Measurements from ENCODE around the gene CLSTN2.

The CLSTN2 gene

DNA sequence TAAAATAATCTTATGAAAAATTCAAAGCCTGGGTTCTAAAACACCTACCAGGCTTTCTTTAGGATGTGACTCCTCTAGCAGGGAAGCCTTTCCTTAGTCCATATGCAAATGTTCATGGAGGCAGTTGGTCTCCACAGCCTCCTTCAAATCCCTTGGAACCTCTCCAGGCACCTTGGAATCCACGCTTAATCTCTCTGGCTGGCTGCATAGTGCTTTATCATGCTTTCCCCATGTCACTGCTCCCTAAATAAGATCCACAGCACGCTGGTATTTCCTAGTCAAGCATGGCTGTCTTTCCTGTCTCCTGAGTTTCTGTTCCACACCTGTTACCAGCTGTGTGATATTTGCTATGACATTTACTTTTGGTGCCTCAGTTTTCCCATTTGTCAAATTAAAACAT, 71.3 kb downstream of the CLSTN2 start:
- no peak for DNase-seq (ENCODE audit: low read depth in 3 of 3)

DNA sequence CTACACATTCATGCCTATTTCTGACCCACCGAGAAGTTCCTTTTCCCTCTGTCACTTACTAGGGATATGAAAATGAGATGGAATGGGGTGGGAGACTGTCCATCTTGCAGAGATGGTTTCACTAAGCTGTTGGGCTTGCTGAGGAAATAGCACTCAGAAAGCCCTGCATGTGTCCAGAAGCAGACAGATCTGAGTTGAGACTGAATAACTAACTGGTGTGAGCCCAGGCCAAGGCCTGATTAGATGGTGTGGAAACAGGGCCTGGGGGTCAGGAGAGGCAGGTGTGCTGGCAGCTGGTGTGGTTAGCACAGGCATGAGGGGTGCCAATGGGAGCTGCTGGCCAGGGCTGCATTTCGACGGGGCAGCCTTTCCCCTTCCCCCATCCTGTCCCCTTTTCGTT, 72.1 kb downstream of the CLSTN2 start:
- DNase-seq (ENCODE audit: low read depth in 3 of 3): no peak

DNA sequence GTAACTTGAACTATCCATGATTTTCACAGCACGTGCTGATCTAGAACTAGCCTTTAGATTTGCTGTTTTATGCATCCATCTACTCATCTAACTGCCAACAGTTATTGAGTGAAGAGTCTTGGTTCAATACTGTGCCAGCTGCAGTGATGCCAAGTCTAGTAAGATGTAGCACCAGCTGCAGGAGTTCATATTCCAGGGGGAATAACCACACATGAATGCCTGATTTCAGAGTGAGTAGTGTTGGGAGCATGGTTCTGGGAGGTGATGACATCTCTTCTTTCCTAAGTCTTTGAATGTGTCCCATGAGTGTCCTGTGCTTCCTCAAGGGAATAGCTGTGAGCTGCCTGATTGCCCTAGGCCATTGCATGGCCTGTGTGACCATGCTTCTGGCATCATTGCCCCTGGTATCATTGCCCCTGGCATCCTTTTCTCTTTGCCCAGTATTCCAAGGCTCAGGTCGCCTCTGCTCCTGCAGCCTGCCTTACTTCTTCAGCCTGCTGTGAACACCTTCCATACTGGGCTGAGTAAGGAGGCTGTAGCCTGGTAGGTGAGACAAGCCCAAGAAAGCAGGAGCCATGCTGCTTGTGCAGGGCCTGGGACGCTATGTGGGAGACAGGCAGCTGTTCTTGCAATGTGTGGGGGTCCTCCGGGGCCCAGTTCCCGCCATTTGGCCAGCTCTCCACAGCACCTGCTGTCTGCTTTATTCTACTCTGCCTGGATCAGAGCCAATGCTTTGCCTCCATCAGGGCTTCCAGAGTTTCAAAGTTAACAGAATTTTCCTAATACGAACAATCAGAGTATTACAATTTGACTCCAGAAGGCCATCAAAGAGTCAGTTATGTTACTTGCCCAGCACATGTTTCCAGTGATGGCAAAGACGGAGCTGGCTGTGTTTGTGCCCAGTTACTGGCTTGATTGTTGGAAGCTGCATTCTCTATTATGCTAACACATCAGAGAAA, 73.2 kb downstream of the CLSTN2 start:
- DNase-seq (ENCODE audit: low read depth in 3 of 3): no peak

DNA sequence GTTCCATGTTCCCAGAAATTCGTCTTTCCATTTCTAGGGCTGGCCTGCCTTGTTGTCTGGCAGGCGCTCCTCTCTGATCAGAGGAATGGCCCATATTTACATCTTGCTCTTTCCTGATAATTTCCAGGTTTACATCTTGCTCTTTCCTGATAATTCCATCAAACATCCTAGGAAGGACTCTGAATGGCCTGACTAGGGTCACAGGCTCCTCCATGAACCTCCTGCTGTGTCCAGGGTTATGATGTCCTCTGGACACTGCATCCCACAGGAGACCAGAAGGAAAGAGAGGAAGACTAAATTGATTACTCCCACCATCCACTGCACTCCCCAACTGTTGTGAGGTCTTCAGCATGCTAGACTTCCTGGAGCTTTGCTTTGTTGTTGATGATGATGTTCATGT, 75.4 kb downstream of the CLSTN2 start:
- no peak for DNase-seq (ENCODE audit: low read depth in 3 of 3)

DNA sequence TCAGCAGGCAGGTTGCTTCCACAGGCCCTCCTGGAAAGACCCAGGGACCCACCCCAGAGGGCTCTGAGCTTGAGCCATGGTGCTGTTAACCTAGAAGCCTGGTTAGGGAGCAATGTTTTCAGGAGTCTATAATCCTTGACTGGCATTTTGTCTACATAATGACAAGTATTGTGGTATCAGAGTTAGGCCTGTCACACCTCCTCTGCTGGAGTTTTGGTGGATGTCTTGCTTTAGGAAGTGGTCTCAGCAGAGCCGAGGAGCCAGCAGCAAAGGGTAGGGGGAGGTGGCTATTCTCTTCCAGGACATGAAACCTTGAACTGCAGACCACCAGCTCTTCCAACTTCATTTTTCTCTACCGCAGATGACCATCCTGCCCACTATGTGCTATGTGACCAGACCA, 76.1 kb downstream of the CLSTN2 start:
- DNase-seq (ENCODE audit: low read depth in 3 of 3): no peak

DNA sequence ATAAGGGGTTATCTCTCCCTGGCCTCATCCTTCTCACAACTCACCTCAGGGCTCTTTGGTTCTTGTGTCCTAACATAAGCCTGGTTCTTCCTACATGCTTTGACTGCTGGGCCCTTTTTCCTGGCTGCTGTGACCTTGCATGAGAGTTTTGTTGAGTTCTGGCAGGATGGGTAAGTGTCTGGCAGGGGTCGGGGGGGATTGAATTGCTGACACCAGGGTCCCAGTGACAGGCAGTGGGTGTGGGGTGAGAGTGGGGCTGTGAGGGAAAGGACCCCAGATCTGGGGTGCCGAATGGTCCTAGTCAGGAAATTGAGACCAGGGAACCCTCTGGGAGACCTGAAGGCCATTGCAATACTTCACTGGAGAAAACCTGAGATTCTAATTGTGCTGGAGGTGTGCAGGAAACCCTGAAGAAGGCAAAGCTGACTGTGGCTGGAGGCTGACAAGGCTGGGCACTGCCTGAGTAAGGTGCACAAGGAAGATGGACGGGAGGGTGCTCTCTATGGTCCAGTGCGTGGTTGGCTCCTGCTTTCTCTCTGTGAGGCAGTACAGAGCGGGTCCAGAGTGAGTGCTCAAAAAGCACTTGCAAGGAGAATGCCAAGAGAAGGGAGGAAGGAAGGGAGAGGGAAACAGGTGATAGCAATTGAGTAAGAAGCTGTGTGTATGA, 76.8 kb downstream of the CLSTN2 start:
- no peak for DNase-seq (ENCODE audit: low read depth in 3 of 3)

DNA sequence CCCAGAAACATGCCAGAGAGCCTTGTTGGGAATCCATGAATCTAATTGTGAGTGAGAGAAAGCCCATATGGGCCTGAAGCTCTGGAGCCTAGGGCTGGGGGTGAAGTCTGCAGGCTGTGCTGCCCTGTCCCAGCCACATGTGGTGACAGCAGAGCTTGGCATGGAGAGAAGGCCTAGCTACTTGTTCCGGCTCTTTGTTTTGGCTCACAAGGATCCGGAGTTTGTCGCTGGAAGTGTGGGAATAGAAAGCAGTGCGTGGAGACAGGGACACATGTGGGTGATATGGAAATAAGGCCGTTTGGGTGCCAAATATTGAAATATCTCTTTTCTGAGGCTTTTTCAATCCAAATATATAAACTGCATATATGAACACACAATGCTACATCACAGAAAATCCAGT, 78.2 kb downstream of the CLSTN2 start:
- no peak for DNase-seq (ENCODE audit: low read depth in 3 of 3)

DNA sequence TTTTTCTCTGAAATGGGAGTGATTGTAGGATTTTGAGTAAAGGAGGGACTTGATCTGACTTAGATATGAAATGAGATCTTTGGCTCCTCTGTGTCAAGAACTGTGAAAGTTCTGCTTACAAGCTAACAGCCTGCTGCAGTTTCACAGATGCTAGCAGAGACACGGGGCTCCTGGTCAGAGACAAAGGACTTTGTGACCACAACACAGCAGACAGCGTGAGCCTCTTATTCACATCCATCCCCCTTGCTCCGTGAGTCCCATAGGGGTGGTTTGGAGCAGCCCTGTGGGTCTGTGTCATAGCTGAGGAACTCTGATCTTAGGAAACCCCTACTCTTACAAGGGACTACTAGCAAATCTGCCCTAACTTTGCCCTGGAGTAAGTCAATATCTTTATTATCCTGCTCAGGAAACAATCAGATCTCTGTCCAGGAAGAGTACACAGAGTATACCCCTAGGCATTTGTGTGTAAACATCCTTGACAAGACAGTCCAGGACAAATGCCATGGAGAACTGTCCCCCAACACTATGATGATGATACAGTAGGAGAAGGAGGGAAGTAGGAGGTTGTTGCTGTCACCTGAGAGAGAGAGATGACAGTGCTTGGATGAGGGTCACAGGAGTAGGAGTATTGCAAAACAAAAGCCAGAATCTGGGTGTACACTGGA, 80.0 kb downstream of the CLSTN2 start:
- no peak for DNase-seq (ENCODE audit: low read depth in 3 of 3)

DNA sequence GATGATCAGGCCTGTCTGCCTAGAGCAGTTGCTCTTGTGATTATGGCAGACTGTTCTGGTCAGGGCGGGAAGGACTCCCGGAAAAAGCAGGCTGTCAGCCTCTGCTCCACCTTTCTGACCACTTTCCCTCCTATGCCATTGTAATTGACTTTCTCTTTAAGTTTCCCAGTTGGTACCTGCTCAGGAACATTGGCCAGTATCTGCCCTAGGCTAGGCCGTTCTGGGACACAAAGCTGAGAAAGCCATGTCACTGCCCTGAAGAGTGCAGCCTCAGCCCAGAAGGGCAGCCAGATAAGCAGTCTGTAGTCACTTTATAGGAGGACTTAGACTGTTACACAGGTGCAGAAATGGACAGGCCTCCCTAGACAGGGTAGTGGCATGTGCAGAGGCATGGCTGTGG, 80.8 kb downstream of the CLSTN2 start:
- DNase-seq (ENCODE audit: low read depth in 3 of 3): no peak

DNA sequence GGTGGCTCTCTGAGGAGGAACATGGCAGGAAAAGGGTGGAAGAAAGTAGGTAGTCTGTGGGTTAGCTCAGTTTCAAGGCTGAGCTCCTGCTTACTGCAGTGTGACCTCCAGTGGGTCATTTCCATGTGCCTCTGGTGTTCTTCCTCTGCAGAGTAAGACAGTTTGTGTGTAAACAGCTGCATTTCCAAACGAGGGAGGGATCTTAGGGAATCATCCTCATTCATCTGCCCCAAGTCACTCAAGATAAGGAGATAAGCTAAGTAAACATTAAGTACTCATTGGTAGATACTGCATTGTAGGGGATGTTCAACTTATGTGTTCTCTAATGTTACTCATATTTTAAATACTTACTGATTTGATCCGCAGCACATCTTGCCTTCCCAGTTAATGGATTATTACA, 83.6 kb downstream of the CLSTN2 start:
- DNase-seq (ENCODE audit: low read depth in 3 of 3): no peak

DNA sequence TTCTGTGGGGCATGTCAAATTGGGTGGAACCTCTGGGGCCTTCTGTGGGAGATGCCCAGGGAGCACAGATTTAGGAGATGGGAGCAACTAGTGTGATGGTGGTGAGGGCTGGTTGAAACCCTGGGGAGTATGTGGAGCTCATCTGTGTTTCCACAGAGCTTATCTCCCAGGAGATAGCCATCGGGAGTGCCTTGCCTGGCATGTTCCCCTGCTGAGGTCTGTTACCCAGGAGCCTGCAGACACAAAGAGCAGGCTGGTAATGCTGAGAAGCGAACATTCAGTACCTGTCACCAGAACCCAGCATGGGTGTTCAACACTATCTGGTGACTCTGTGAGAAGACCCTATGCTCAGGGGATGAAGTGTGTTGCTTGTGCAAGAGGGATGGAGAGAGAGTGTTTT, 85.0 kb downstream of the CLSTN2 start:
- no peak for DNase-seq (ENCODE audit: low read depth in 3 of 3)

DNA sequence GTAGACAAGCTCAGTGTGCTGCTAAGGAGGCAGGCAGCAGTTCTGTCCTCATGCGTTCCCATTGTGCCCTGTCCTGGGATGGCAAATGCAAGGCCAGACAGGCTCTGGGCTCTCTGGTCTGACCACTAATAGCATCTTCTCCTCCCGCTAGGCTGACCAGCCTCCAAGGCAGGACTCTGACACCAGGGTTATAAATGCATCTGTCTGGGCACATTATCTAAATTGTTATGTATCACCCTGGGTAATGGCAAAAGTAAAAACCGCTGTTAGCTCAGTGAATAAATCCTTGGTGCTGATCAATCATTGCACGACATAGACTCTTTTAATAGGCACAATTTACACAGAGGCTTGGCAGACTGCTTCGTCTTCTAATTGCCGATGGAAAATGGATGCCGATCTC, 85.6 kb downstream of the CLSTN2 start:
- no peak for DNase-seq (ENCODE audit: low read depth in 3 of 3)

DNA sequence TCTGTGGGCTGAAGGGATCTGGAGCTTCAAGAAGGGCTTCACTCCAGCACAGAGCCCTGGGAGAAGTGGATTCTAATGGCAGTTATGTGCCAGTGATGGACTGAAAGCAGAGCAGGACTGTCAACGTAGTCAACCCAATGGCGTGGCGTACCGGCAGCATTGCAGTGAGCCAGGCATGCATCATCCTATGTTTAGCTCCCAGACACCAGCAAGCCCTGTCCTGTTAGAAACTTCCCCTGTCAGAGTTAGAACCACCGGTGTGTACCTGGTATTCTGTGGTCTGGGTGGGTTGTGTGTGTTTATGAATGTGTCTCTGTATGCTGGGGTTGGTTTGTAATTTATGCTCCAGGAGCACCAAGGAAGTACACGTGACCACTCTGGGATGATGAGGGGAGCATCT, 86.3 kb downstream of the CLSTN2 start:
- DNase-seq (ENCODE audit: low read depth in 3 of 3): no peak

DNA sequence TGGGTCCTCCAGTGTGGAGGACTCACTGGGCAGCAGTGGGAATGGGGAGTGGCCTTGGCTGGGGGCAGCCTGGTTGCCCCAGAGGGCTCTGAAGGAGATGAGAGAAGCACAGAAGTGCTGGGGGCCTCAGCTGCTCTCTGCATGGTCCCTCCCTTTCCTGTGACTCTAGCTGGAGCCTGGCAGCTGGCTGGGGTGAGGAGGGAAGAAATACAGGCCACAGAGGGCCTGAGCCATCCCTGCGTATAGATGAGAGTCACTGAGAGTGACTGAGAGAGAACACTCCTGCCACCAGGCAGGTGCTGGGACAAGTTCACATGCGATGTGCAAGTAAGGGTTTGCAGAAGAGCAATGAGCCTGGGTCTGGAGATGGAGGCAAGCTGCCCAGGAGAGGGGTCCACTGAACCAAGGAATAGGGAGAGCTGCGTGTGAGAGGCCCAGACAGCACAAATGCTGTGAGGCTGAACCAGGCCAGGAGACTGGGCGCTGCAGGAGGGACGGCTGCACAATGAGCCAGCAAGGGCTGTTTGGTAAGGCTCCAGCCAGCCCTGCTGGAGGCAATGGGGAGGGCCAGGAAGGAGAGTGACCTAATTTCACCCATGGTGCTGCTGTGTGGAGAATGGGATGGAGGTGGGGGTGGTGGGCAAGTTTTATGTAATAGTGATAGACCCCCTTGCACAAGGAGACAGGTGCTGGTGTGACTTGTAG, 87.2 kb downstream of the CLSTN2 start:
- no peak for DNase-seq (ENCODE audit: low read depth in 3 of 3)

DNA sequence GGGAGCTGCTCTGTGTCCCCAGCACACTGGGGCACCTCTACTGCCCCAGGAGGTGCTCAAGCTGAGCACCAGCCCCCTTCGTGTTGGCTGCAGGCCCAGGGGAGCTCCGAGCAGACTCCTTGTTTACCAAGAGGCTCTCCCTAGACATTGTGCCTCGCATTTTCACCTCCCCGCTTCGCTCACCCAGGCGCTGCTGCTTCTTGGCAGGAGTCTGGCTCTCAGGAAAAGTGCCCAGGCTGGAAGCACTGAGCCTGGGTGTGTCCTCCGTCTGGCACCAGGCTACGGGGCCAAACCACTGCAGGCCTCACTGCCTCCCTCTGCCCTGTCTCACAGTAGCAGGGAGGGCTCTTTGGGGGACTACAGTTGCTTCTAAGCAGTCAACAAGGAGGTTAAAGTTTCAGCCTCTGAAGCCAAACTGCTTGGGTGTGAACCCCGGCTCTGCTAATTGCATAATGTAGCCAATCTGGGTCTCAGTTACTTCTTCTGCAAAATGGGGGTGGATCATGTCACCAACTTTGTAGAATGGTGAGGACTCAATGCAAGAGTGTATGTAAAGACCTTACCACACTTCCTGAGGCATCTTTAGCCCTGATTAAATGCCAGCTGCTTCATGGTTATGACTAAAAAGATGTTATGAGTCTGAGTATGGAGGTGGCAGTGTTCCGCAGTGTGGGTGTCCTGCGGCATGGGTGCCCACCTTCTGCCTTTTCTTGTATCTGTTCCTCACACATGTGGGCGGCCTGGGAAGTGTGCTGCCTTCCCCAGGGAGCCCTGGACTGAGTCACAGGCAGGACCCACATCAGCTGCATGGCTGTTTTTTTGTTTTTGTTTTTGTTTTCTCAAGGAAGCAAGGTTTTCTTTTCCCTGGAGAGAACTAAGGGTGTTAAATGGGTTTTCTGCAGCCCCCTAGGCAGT, 88.9 kb downstream of the CLSTN2 start:
- no peak for DNase-seq (ENCODE audit: low read depth in 3 of 3)

DNA sequence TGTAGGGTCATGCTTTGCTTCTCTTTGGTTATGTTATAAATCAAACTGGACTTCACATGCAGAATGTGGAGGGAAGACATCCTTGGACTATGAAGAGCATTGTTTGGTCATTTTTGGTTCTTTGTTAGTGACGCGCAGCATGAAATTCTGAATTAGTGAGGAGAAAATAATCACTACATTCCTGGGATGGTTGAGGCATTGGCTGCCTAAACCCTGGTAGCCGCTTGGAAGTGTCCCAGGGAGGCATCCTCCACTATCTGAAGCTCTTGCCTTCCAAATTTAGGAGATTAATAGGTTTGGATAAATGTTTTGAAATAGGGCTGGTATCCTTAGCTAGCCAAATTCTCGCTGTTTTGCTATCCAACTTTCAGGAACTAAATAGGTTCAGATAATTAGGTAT, 96.2 kb downstream of the CLSTN2 start:
- no peak for DNase-seq (ENCODE audit: low read depth in 3 of 3)

DNA sequence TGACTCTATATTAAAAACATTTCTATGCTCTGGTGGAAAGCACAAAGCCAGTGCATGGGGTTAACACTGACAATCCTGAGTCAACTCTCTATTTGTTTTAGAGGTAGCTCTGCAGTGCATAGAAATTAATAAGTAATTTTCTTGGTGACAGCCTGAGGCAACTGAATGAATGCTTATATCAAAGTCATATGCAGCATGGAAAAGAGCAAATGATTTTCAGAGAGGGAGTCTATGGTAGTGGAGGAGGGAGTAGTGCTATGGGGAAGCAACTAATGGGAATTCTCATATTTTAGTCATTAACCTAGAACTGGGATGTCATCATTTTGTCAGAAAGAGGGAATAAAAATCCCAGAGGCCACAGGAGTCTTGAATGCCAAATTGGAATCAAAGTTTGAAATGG, 99.1 kb downstream of the CLSTN2 start:
- DNase-seq (ENCODE audit: low read depth in 3 of 3): no peak

DNA sequence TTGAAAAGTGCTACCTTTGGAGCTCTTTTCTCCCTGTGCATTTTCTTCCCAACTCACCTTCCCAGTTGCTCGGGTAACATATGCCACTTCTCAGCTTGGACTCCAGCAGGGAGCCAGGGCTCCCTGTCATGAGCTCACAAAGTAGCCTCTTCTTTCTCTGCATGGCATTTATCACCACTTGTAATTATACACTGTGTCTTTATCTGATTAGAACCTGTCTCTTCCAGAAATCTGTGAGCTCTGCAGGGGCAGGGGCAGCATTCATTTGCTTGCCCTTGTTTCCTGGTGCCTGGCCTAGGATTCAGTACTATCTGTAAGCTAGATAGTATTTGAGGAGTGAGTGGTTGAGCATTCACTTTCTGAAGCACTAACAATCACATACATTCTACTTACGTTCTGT, 100.9 kb downstream of the CLSTN2 start:
- DNase-seq (ENCODE audit: low read depth in 3 of 3): no peak

DNA sequence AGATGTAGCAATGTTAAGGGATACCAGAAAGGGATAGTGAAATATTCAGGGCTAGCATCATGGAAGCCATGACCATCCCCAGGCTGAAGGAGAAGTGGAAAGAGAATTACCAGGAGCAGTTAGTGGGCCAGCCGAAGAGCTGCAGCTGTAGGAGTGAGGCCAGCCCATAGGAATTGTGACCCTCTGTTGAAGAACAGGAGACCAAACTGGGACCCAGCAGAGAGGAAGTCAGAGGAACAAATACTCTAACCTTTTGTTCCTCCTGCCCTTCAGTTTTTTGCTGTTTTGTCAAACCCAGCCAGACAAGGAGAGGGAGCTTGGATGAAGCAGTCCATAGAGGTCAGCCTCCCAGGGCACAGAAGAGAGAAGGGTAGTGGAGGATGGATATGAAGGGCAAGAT, 115.4 kb downstream of the CLSTN2 start:
- DNase-seq (ENCODE audit: low read depth in 3 of 3): no peak

DNA sequence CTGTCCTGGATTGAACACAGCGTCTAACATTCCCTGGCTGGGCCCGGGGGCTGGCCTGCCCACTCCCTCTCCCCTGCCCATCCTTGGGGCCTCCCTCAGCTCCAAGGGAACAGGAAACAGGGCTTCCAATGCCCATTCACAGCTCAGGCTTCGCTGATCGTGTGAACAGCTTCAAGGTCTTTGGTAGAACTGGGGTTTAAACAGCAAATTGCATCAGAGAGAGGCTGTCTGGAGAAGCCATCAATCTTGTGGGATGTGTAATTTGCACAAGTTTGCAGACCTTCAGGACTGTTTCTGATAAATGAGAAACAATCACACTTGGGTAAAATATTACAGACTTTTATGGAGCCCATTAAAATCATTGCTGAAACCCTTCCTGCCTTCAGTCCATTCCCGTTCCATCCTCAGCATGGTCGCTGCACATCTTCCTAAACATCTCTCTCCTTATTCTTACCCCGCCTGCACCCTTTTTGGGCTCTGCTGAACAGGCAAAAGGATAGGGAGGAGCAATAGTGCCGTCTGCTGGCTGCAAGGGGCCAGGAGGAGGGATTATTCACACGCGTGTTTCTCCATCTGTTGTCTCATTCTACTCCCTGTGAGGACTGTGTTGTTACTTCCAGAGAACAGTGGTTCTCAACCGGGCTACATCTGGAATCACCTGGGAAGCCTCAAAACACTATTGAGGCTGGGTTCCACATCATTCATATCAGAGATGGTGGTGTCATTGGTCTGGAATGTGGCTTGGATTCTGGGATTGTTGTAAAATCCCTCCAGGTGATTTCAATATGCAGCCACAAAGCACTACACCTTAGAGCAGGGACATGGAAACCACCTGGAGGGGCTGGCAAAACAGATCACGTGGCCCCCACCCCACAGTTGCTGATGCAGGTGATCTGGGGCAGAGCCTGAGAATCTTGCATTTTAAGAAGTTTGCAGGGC, 116.3 kb downstream of the CLSTN2 start:
- no peak for DNase-seq (ENCODE audit: low read depth in 3 of 3)

Data from stimulated activated CD4-positive, alpha-beta T cell treated with anti-CD3 and anti-CD28 coated beads, TNF-alpha, amount 100 ng/mL, for 48 hours (primary cell).